HCT116 (cell line): Measurements from ENCODE around the gene TTC23. TPM values are rescaled to one million over a fixed set of nuclear protein-coding genes. Genes with fewer than 3 reads are reported as not detected.

Experiments used
- ATAC-seq: fragments of 200-7000 bp; cut with Tn5 transposase; 2 replicates; pipeline ENCODE4 v1.9.1; 2020; ENCODE audit warnings: mild to moderate bottlenecking, moderate library complexity
- BruUV-seq: library from RNA; stranded (reverse); fragments of 400-500 nt; replicated peaks from 2 replicates; lab custom pipeline; 2021; lab: Mats Ljungman, UMichigan
- CTCF ChIA-PET: fragments of 300-600 bp; sonication (Branson Sonifier 250); formaldehyde crosslinking; loops from one replicate; lab custom pipeline; 2021; ENCODE audit warnings: antibody characterized with exemption; lab: Charles Lee
- POLR2A ChIA-PET: fragments of 300-600, 350-600 bp; sonication (Branson Sonifier 250); formaldehyde crosslinking; loops from one replicate; lab custom pipeline; 2021; ENCODE audit warnings: antibody characterized with exemption; lab: Charles Lee
- RAD21 ChIA-PET, 2 experiments: fragments of 300-600 bp; sonication (Branson Sonifier 250); formaldehyde crosslinking; loops; one replicate each; lab custom pipeline; 2023; ENCODE audit warnings: low total read pairs in 2 of 2; ENCODE audit not compliant: uncharacterized antibody in 2 of 2, unreplicated experiment in 2 of 2, low non-redundant PET in 1 of 2; lab: Charles Lee
- DNase-seq: peaks from one replicate; pipeline ENCODE4 v3.0.0-alpha.2; 2010; ENCODE audit warnings: low read depth, low spot score
- H2AFZ ChIP-seq: fragments of 200-600 bp; shearing (Covaris generic), sonication (generic); 2 replicates; pipeline ENCODE4 v1.6.1; 2017; ENCODE audit warnings: low read depth, mixed run types, mixed read lengths, antibody characterized with exemption, low read length; ENCODE audit not compliant: poor library complexity, severe bottlenecking
- H3K27ac ChIP-seq: 2 replicates; pipeline ENCODE4 v1.5.1; 2012; ENCODE audit warnings: low read depth, low read length
- H3K27me3 ChIP-seq: fragments of 200-600 bp; sonication (generic); 2 replicates; pipeline ENCODE4 v1.6.1; 2016; ENCODE audit warnings: mixed run types, low read length, mixed read lengths; ENCODE audit not compliant: insufficient read depth
- H3K36me3 ChIP-seq, 2 experiments: fragments of 200-500 bp in 1 of 2; fragments of 200-600 bp in 1 of 2; sonication (Bioruptor generic) in 1 of 2; sonication (generic) in 1 of 2; 2 replicates each; pipeline versions ENCODE4 v1.5.1 to v1.6.1; 2014 to 2016; ENCODE audit warnings: low read length in 2 of 2, inconsistent platforms in 1 of 2, mixed read lengths in 1 of 2, mixed run types in 1 of 2; ENCODE audit not compliant: insufficient read depth in 2 of 2, control insufficient read depth in 1 of 2
- H3K4me1 ChIP-seq, 2 experiments: fragments of 200-600 bp in 1 of 2; sonication (generic) in 1 of 2; 2 replicates each; pipeline versions ENCODE4 v1.5.1 to v1.6.1; 2012 to 2017; ENCODE audit warnings: low read length in 2 of 2, inconsistent platforms in 1 of 2, mild to moderate bottlenecking in 1 of 2, mixed read lengths in 1 of 2, mixed run types in 1 of 2, moderate library complexity in 1 of 2; ENCODE audit not compliant: insufficient read depth in 2 of 2, control insufficient read depth in 1 of 2
- H3K4me2 ChIP-seq: fragments of 200-600 bp; sonication (generic); 2 replicates; pipeline ENCODE4 v1.6.1; 2017; ENCODE audit warnings: mixed run types, low read length, mixed read lengths
- H3K4me3 ChIP-seq, 2 experiments: fragments of 200-600 bp in 1 of 2; sonication (generic) in 1 of 2; replicated peaks in 1 of 2; 2 replicates each; pipeline ENCODE4 v1.5.1; 2011 to 2016; ENCODE audit warnings: low read length in 2 of 2, control low read depth in 1 of 2, low read depth in 1 of 2, mild to moderate bottlenecking in 1 of 2, mixed read lengths in 1 of 2, mixed run types in 1 of 2
- H3K79me2 ChIP-seq: fragments of 200-600 bp; sonication (generic); 2 replicates; pipeline ENCODE4 v1.6.1; 2017; ENCODE audit warnings: mild to moderate bottlenecking, mixed run types, low read length, moderate library complexity, mixed read lengths; ENCODE audit not compliant: insufficient read depth
- H3K9ac ChIP-seq: fragments of 200-600 bp; sonication (generic); 2 replicates; pipeline ENCODE4 v1.6.1; 2016; ENCODE audit warnings: low read length, mixed read lengths
- H3K9me2 ChIP-seq: fragments of 200-600 bp; sonication (generic), shearing (Covaris generic); 2 replicates; pipeline ENCODE4 v1.6.1; 2017; ENCODE audit warnings: mixed run types, mild to moderate bottlenecking, moderate library complexity; ENCODE audit not compliant: insufficient read depth
- H3K9me3 ChIP-seq, 2 experiments: fragments of 200-500 bp in 1 of 2; fragments of 200-600 bp in 1 of 2; sonication (Bioruptor generic) in 1 of 2; sonication (generic) in 1 of 2; 2 replicates each; pipeline ENCODE4 v1.6.1; 2014 to 2017; ENCODE audit warnings: low read length in 2 of 2, mixed read lengths in 2 of 2, inconsistent platforms in 1 of 2, low read depth in 1 of 2, mild to moderate bottlenecking in 1 of 2, mixed run types in 1 of 2, moderate library complexity in 1 of 2; ENCODE audit not compliant: control insufficient read depth in 1 of 2, insufficient read depth in 1 of 2
- H4K20me1 ChIP-seq: fragments of 200-600 bp; sonication (generic), shearing (Covaris generic); 2 replicates; pipeline ENCODE4 v1.6.1; 2017; ENCODE audit warnings: mixed run types, mild to moderate bottlenecking, moderate library complexity; ENCODE audit not compliant: insufficient read depth
- CBX3 ChIP-seq: IDR thresholded peaks from 2 replicates; pipeline ENCODE4 v1.6.1; 2012; ENCODE audit warnings: low read depth
- CEBPB ChIP-seq: IDR thresholded peaks from 2 replicates; pipeline ENCODE4 v1.6.1; 2012; ENCODE audit warnings: low read depth
- EGR1 ChIP-seq: IDR thresholded peaks from 2 replicates; pipeline ENCODE4 v1.6.1; 2012; ENCODE audit warnings: low read depth
- EZH2 ChIP-seq: fragments of 200-600 bp; sonication (generic); IDR thresholded peaks from 2 replicates; pipeline ENCODE4 v1.6.1; 2017; ENCODE audit warnings: antibody characterized with exemption, mixed run types
- EZH2phosphoT487 ChIP-seq: fragments of 200-600 bp; IDR thresholded peaks from 2 replicates; pipeline ENCODE4 v1.6.1; 2018; ENCODE audit warnings: antibody characterized with exemption, borderline replicate concordance
- FOSL1 ChIP-seq: IDR thresholded peaks from 2 replicates; pipeline ENCODE4 v1.6.1; 2012; ENCODE audit warnings: low read depth
- JUND ChIP-seq: IDR thresholded peaks from 2 replicates; pipeline ENCODE4 v1.6.1; 2012
- POLR2A ChIP-seq: IDR thresholded peaks from 2 replicates; pipeline ENCODE4 v1.7.0; 2011; ENCODE audit warnings: borderline replicate concordance; ENCODE audit not compliant: insufficient read depth, insufficient read length; ENCODE audit errors: extremely low read depth
- POLR2AphosphoS5 ChIP-seq: IDR thresholded peaks from 2 replicates; pipeline ENCODE4 v1.6.1; 2011; ENCODE audit warnings: mild to moderate bottlenecking, low read depth, low read length, moderate library complexity
- SIN3A ChIP-seq: IDR thresholded peaks from 2 replicates; pipeline ENCODE4 v1.6.1; 2012; ENCODE audit warnings: low read depth
- SP1 ChIP-seq: IDR thresholded peaks from 2 replicates; pipeline ENCODE4 v1.6.1; 2012; ENCODE audit warnings: low read depth
- SRF ChIP-seq: IDR thresholded peaks from 2 replicates; pipeline ENCODE4 v1.6.1; 2012; ENCODE audit warnings: low read depth
- TCF7L2 ChIP-seq: IDR thresholded peaks from 2 replicates; pipeline ENCODE4 v1.7.0; 2011; ENCODE audit warnings: borderline replicate concordance, inconsistent platforms; ENCODE audit not compliant: insufficient read depth, insufficient read length; ENCODE audit errors: extremely low read depth
- YY1 ChIP-seq: IDR thresholded peaks from 2 replicates; pipeline ENCODE4 v1.6.1; 2011; ENCODE audit warnings: low read length, low read depth, moderate library complexity, mild to moderate bottlenecking; ENCODE audit not compliant: insufficient replicate concordance; ENCODE audit errors: extremely low read depth
- ZFX ChIP-seq: fragments of 450-650 bp; IDR thresholded peaks from 2 replicates; pipeline ENCODE4 v1.6.1; 2017
- ZNF274 ChIP-seq: fragments of 200-500 bp; sonication (Bioruptor generic); IDR thresholded peaks from 2 replicates; pipeline ENCODE4 v1.6.1; 2014; ENCODE audit warnings: mild to moderate bottlenecking, low read depth, low read length, inconsistent platforms
- intact Hi-C: fragments of 100-400 bp; cut with micrococcal nuclease; formaldehyde crosslinking; loops from 2 replicates; pipeline ENCODE4 v1.10.0; 2022
- total RNA-seq: library from RNA; stranded (reverse); gene quantifications from one replicate; pipeline ENCODE4 v1.2.1, GENCODE V29; 2021; ENCODE audit not compliant: unreplicated experiment
- TF ChIP-seq, protein P1 (sequence below): IDR thresholded peaks from 2 replicates; pipeline ENCODE4 v1.6.1; 2012; ENCODE audit warnings: low read depth
- TF ChIP-seq, protein P2 (sequence below): IDR thresholded peaks from 2 replicates; pipeline ENCODE4 v1.6.1; 2012
- TF ChIP-seq, protein P3 (sequence below): IDR thresholded peaks from 2 replicates; pipeline ENCODE4 v1.6.1; 2012
- TF ChIP-seq, protein P4 (sequence below), 3 experiments: fragments of 200-600 bp in 1 of 3; sonication (generic) in 1 of 3; IDR thresholded peaks in 2 of 3; conservative IDR thresholded peaks in 1 of 3; 2 replicates each; pipeline ENCODE4 v1.5.1; 2012 to 2017; ENCODE audit warnings: low read depth in 2 of 3, low read length in 2 of 3, antibody characterized with exemption in 1 of 3, borderline replicate concordance in 1 of 3, control low read depth in 1 of 3, mild to moderate bottlenecking in 1 of 3, mixed read lengths in 1 of 3, mixed run types in 1 of 3, moderate library complexity in 1 of 3; ENCODE audit not compliant: insufficient read depth in 1 of 3

The TTC23 gene
- total RNA-seq, 1 experiment from 2014 or later: 10.2 TPM

DNA sequence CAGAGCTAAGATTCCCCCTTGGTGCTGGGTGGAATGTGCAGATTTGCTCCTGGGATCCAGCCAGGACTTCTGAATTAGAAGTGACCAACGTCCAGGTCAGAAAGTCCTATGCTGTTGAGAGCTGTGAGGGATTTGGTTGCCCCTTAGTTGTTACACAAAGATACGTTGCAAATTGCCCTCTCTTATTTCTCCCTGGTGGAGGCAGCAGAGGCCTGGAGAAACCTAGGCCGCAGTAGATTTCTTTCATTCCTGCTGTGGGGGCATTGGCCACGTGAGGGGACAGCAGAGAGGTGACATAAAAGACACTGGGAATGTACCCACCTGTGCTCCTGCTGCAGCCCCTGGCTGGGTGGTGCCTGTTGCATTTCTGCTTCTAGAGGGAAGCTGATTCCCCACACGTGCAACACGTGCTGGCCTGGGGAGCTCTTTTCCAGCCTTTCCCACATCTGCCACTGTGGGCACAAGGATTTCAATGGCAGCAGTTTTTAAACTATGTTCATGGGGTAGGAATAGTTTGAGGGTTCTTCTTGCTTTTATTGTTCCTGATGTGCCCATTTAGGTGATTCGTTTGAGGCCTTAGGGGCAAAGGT, 78.8 kb downstream of the TTC23 start:
- H3K4me3 ChIP-seq: no peak overlapping the region
- TF ChIP-seq ZNF274: no peak
- TF ChIP-seq, protein P1, sequence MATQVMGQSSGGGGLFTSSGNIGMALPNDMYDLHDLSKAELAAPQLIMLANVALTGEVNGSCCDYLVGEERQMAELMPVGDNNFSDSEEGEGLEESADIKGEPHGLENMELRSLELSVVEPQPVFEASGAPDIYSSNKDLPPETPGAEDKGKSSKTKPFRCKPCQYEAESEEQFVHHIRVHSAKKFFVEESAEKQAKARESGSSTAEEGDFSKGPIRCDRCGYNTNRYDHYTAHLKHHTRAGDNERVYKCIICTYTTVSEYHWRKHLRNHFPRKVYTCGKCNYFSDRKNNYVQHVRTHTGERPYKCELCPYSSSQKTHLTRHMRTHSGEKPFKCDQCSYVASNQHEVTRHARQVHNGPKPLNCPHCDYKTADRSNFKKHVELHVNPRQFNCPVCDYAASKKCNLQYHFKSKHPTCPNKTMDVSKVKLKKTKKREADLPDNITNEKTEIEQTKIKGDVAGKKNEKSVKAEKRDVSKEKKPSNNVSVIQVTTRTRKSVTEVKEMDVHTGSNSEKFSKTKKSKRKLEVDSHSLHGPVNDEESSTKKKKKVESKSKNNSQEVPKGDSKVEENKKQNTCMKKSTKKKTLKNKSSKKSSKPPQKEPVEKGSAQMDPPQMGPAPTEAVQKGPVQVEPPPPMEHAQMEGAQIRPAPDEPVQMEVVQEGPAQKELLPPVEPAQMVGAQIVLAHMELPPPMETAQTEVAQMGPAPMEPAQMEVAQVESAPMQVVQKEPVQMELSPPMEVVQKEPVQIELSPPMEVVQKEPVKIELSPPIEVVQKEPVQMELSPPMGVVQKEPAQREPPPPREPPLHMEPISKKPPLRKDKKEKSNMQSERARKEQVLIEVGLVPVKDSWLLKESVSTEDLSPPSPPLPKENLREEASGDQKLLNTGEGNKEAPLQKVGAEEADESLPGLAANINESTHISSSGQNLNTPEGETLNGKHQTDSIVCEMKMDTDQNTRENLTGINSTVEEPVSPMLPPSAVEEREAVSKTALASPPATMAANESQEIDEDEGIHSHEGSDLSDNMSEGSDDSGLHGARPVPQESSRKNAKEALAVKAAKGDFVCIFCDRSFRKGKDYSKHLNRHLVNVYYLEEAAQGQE: no peak
- TF ChIP-seq SP1: no peak
- no peak for TF ChIP-seq SIN3A
- no peak for TF ChIP-seq SRF
- TF ChIP-seq, protein P2, sequence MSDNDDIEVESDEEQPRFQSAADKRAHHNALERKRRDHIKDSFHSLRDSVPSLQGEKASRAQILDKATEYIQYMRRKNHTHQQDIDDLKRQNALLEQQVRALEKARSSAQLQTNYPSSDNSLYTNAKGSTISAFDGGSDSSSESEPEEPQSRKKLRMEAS: no peak
- no peak for TF ChIP-seq POLR2AphosphoS5
- no peak for TF ChIP-seq ZFX
- TF ChIP-seq YY1: no peak
- TF ChIP-seq POLR2A: no peak
- TF ChIP-seq EGR1: no peak
- TF ChIP-seq FOSL1: no peak
- TF ChIP-seq, protein P3, sequence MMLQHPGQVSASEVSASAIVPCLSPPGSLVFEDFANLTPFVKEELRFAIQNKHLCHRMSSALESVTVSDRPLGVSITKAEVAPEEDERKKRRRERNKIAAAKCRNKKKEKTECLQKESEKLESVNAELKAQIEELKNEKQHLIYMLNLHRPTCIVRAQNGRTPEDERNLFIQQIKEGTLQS: no peak
- TF ChIP-seq JUND: no peak
- no peak for TF ChIP-seq CEBPB
- no peak for TF ChIP-seq CBX3
- no peak for TF ChIP-seq EZH2
- no peak for TF ChIP-seq TCF7L2
- TF ChIP-seq EZH2phosphoT487: no peak
- TF ChIP-seq, protein P4, sequence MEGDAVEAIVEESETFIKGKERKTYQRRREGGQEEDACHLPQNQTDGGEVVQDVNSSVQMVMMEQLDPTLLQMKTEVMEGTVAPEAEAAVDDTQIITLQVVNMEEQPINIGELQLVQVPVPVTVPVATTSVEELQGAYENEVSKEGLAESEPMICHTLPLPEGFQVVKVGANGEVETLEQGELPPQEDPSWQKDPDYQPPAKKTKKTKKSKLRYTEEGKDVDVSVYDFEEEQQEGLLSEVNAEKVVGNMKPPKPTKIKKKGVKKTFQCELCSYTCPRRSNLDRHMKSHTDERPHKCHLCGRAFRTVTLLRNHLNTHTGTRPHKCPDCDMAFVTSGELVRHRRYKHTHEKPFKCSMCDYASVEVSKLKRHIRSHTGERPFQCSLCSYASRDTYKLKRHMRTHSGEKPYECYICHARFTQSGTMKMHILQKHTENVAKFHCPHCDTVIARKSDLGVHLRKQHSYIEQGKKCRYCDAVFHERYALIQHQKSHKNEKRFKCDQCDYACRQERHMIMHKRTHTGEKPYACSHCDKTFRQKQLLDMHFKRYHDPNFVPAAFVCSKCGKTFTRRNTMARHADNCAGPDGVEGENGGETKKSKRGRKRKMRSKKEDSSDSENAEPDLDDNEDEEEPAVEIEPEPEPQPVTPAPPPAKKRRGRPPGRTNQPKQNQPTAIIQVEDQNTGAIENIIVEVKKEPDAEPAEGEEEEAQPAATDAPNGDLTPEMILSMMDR (IDR thresholded peaks at IDR 0.05 in 2 of 3, conservative IDR thresholded peaks at IDR 0.05 in 1 of 3; ENCODE audit: borderline replicate concordance in 1 of 3, insufficient read depth in 1 of 3, low read depth in 2 of 3, low read length in 2 of 3): no peak
- BruUV-seq: no TSS peak

More for the DNA sequence above, 78.8 kb downstream of the TTC23 start:
- H4K20me1 ChIP-seq: no peaks in the 10 kb centered on the region
- RAD21 ChIA-PET: no interaction called here
- CTCF ChIA-PET: no interaction called here
- intact Hi-C loops: no loop called here
- H3K4me2 ChIP-seq: no peak overlapping the region
- ATAC-seq (no peak), DNase-seq (no peak)
- H3K36me3 ChIP-seq: 0 out of 4 replicates have a peak, but pooled peaks cover 0 to 2% of the 10 kb centered on the region in 2 experiments
- no peaks in the 10 kb centered on the region for H3K9me2 ChIP-seq
- H3K27ac ChIP-seq: no peak overlapping the region
- no peaks in the 10 kb centered on the region for H3K4me1 ChIP-seq
- H3K27me3 ChIP-seq: no peaks in the 10 kb centered on the region
- H3K79me2 ChIP-seq: no peaks in the 10 kb centered on the region
- POLR2A ChIA-PET: no interaction called here
- no peaks in the 10 kb centered on the region for H3K9me3 ChIP-seq
- no peak overlapping the region for H2AFZ ChIP-seq
- H3K9ac ChIP-seq: no peak overlapping the region
